GM19023 (cell line): ENCODE measurements around the gene COL24A1.
"Not testable (repeated sequence)": the region's sequence is repeated elsewhere in the genome, so short reads cannot be mapped to it uniquely, and the experiment has no call there.

Experiments used
- ATAC-seq: cut with Tn5 transposase; IDR thresholded peaks from one replicate; pipeline ENCODE4 v1.9.1; 2021; ENCODE audit warnings: mild to moderate bottlenecking, moderate library complexity; ENCODE audit not compliant: unreplicated experiment

Gene COL24A1

DNA sequence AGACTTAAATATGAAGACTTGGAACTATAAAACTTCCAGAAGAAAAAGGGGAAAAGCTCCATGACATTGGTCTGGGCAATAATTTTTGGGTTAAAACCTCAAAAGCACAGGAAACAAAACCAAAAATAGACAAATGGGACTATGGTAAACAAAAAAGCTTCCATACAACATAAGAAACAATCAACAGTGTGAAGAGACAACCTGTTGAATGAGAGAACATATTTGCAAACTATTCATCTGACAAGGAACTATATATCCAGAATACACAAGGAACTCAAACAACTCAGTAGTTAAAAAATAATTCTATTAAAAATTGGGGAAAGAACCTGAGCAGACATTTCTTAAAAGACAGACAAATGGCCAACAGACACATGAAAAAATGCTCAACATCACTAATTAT is 255.7 kb downstream of the COL24A1 start:
- ATAC-seq, result no peak

DNA sequence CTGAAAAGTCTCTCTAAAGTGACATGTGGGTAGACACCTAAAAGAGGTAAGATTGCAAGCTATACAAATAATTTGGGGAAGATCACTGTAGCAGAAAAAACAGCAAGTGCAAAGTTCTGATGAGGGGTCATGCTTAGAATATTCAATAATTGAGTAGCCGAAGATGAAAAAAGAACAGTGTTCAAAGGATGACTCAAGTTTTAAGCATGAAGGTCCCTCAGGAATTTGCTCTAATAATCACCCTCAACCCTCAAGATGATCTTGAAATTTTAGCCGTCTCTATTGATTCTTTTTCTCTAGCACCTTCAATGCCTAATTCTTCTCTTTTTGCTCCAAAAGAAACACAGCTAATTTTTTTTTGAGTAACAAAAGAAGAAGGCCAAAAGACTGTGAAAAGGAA is 257.7 kb downstream of the COL24A1 start:
- no peak for ATAC-seq

DNA sequence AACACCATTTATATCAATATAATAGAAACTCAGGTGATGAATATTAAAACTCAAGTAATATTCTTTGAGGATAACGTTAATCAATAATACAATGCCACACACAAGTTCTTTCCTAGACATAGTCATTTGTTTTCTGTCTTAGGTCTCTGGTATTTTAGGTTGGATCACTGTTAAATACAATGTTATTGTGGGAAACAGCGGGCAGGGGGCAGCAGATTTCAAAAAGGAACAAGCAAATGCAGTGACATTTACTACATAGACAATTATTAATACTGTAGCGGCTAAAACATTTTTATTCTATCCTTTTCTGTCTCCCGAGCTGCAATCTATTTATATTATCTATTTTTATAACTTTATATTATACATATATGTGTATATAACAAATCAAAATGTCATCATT is 261.9 kb downstream of the COL24A1 start:
- ATAC-seq, result no peak

DNA sequence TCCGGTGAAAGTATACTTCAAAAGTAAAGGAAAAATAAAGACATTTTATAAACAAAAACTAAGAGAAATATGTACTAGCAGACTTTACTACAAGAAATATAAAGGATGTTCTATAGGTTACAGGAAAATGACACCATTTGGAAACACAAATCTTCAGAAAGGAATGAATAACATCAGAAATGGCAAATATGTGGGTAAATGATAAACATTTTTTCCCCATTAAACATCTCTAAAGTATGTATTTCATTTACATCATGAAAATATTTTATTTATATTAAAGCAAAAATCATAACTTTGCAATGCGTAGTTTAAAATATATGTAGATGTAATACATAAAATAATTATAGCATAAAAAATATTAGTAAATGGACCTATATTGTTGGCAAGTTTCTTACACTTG is 264.2 kb downstream of the COL24A1 start:
- ATAC-seq, result no peak

- ATAC-seq, result no peak
Observed at GRCh38 chr1:85889870-85890269, 266.7 kb downstream of the COL24A1 start.

GRCh38 chr1:85888921-85889320 is 267.7 kb downstream of the COL24A1 start:
- no peak for ATAC-seq

DNA sequence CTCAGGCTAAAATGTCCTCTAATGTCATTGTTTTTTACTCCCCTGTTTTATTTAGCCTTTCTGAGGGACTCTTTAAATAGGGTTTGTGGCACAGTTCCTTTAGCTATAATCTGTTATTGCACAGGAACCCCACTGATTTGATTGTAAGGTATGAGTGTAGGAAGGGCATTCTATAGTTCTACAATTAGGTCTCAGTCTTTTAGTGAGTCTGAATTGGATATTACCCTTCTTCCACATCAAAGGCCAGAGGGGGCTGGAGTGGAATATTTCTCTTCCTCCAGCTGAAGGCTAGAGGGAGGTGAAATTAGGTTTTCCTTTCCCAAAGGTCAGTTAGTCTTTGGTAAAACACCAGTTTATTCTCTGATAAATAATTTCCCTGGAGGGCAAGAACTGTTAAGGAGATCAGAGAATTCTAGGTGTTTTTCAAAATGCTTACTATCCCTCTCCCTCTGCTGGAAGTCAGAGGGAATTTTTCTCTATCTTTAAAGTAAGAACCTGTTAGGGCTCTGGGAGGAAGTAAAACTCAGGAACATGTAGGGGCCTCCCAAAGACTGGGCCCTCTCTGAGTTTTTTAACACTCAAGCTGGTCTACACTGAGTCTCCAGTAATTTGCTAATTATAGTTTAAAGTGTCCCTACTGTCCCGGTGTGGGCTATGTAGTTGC is 272.1 kb downstream of the COL24A1 start:
- no peak for ATAC-seq

- ATAC-seq, result no peak
Observed at GRCh38 chr1:85867189-85867588, 289.4 kb downstream of the COL24A1 start.

DNA sequence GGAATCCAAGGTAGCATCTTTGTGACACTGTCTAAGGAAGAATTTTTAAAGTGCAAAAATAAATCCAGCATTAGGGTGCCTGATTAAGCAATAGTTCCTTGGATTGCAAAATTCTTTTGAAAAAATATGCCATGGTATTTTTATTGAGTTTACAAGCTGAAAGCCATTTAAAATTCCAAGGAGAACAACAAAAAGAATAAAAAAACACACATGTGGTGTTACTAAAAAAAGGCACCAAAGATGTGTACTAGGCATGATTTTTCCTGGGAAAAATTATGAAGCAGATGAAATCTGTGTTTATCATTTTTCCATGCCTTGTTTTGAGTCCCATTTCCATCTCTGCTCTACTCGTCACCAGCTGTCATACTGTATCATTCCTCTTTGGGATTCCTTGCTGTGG is 291.4 kb downstream of the COL24A1 start:
- ATAC-seq, result no peak

GRCh38 chr1:85864727-85865126 is 291.8 kb downstream of the COL24A1 start:
- ATAC-seq, result no peak

DNA sequence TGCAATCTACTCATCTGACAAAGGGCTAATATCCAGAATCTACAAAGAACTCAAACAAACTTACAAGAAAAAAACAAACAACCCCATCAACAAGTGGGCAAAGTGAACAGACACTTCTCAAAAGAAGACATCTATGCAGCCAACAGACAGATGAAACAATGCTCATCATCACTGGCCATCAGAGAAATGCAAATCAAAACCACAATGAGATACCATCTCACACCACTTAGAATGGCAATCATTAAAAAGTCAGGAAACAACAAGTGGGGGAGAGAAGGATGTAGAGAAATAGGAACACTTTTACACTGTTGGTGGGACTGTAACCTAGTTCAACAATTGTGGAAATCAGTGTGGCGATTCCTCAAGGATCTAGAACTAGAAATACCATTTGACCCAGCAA is 292.9 kb downstream of the COL24A1 start:
- ATAC-seq, result not testable (repeated sequence)

- ATAC-seq, result no peak
Observed at GRCh38 chr1:85862456-85862855, 294.1 kb downstream of the COL24A1 start.

- no peak for ATAC-seq
Observed at GRCh38 chr1:85857991-85858390, 298.6 kb downstream of the COL24A1 start.

- ATAC-seq, result no peak
Observed at GRCh38 chr1:85850238-85850637, 306.3 kb downstream of the COL24A1 start.

- ATAC-seq, result no peak
Observed at GRCh38 chr1:85849660-85850059, 306.9 kb downstream of the COL24A1 start.

DNA sequence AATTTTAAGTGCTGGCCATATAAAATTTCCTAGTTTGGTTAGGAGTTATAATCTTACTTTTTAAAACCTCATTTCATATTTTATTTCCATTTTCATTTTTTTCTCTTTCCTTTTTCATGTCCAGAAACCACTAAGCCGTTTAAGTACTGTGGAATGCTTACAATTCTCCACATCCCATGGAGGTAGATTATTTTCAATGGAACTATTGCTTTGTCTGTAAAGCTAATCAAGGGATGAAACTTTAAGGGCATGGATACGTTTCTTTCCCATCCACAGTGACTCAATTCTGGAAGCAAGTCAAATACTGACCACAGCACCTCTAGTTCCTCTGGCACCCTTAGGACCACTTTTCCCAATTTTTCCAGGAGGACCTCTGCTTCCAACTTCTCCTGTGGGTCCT is 309.2 kb downstream of the COL24A1 start:
- ATAC-seq, result no peak

DNA sequence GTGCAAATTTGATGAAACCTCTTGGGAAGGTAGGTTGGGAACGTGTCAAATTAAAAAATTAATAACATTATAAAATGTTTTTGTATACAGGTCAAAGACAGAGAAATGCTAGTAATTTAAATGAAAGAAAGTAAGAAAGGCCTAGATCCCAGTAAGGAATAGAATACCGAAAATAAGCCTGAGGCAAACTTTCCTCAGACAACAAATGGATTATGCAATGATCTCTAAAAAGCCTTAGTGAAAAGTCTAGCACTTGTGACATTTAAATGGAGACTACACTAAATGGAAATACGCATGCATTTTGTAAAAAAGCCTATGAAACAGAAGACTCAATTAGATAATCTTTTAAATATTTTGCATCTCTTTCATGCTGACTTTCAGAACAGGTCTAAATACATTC is 309.9 kb downstream of the COL24A1 start:
- no peak for ATAC-seq

GRCh38 chr1:85839459-85839858 is 317.1 kb downstream of the COL24A1 start:
- ATAC-seq, result no peak

- peak; percentile 67 for ATAC-seq
Observed at GRCh38 chr1:85838238-85838637, 318.3 kb downstream of the COL24A1 start.

DNA sequence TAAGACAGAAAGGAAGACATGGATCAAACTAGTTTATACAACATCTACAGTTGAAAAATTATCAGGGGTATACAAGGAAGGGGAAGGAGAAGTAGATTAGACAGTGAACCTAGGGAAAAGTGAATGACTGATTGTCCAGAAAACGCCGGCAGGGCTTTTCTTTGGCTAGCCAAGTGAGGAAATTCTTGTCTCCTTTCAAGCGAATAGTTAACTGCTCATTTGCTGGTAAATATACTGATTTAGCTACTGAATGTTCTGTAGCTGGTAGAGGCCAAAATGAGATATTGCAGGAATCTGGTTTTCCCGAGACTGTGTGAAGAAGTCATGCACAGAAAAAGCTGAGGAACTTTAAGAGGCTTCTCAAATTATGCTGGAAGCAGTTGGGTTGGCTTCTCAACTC is 319.8 kb downstream of the COL24A1 start:
- no peak for ATAC-seq

GRCh38 chr1:85833165-85833564 is 323.4 kb downstream of the COL24A1 start:
- ATAC-seq, result not testable (repeated sequence)

GRCh38 chr1:85830837-85831236 is 325.7 kb downstream of the COL24A1 start:
- ATAC-seq, result no peak
